ENCODE measurements around the gene RDH13. TPM values are rescaled to one million over a fixed set of nuclear protein-coding genes. Genes with fewer than 3 reads are reported as not detected.

RDH13 gene
- total RNA-seq, 1 donor from 2014 or later: 13.5 TPM

GRCh38 chr19:55080121-55080967, 17.4 kb upstream of the RDH13 start:
- H3K36me3 Mint-ChIP-seq (ENCODE audit: low read depth, unreplicated experiment): peaks cover 16% of the 10 kb centered on the region
- H3K9me3 Mint-ChIP-seq (ENCODE audit: unreplicated experiment): no peaks in the 10 kb centered on the region
- H3K27me3 Mint-ChIP-seq (ENCODE audit: unreplicated experiment): peaks cover 42% of the 10 kb centered on the region
- TF ChIP-seq, protein P1, sequence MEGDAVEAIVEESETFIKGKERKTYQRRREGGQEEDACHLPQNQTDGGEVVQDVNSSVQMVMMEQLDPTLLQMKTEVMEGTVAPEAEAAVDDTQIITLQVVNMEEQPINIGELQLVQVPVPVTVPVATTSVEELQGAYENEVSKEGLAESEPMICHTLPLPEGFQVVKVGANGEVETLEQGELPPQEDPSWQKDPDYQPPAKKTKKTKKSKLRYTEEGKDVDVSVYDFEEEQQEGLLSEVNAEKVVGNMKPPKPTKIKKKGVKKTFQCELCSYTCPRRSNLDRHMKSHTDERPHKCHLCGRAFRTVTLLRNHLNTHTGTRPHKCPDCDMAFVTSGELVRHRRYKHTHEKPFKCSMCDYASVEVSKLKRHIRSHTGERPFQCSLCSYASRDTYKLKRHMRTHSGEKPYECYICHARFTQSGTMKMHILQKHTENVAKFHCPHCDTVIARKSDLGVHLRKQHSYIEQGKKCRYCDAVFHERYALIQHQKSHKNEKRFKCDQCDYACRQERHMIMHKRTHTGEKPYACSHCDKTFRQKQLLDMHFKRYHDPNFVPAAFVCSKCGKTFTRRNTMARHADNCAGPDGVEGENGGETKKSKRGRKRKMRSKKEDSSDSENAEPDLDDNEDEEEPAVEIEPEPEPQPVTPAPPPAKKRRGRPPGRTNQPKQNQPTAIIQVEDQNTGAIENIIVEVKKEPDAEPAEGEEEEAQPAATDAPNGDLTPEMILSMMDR (IDR thresholded peaks at IDR 0.05; ENCODE audit: unreplicated experiment): no peak
- H3K4me3 Mint-ChIP-seq (ENCODE audit: unreplicated experiment): peak overlapping the region; percentile 77
- peaks cover 13% of the 10 kb centered on the region for H3K4me1 Mint-ChIP-seq (ENCODE audit: unreplicated experiment)
- H3K27ac Mint-ChIP-seq (ENCODE audit: unreplicated experiment): peak overlapping the region; percentile 16
- DNase-seq (ENCODE audit: low spot score): no peak

DNA sequence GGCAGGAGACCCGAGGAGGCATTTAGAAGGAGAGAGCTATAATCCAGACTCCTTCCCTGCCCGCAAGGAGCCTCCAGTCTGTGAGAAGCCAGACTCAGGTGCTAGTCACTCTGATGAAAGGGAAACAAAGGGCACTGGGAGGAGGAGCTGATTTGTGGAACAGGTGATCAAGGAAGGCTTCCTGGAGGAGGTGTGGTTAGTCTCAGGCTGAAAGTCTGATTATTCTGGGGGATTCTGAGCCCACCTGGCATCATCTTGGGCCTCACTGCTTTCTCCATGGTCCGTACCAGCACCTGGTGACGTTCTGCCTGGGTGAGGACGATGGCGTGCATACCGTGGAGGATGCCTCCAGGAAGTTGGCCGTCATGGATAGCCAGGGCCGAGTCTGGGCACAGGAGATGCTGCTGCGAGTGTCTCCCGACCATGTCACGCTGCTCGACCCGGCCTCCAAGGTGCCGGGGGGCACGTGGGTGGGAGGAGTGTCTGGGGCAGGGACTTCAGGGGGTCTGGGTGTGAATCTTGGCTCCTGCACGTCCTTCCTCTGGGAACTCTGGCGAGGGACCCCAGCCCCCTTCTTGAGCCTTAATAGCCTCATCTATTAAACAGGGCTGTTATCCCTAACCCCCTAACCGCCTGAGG, 16.6 kb upstream of the RDH13 start:
- H3K27ac Mint-ChIP-seq (ENCODE audit: unreplicated experiment): no peak overlapping the region
- peaks cover 13% of the 10 kb centered on the region for H3K4me1 Mint-ChIP-seq (ENCODE audit: unreplicated experiment)
- TF ChIP-seq, protein P1 (IDR thresholded peaks at IDR 0.05; ENCODE audit: unreplicated experiment): no peak
- DNase-seq (ENCODE audit: low spot score): no peak
- H3K27me3 Mint-ChIP-seq (ENCODE audit: unreplicated experiment): peaks cover 36% of the 10 kb centered on the region
- peaks cover 16% of the 10 kb centered on the region for H3K36me3 Mint-ChIP-seq (ENCODE audit: low read depth, unreplicated experiment)
- peak overlapping the region; percentile 65 for H3K4me3 Mint-ChIP-seq (ENCODE audit: unreplicated experiment)
- no peaks in the 10 kb centered on the region for H3K9me3 Mint-ChIP-seq (ENCODE audit: unreplicated experiment)

- Mint-ChIP-seq H3K27me3 (ENCODE audit: unreplicated experiment) (peaks cover 33% of the 10 kb centered on the region), H3K36me3 (ENCODE audit: low read depth, unreplicated experiment) (peaks cover 13% of the 10 kb centered on the region), H3K4me1 (ENCODE audit: unreplicated experiment) (peaks cover 13% of the 10 kb centered on the region), H3K9me3 (ENCODE audit: unreplicated experiment) (no peaks in the 10 kb centered on the region), H3K4me3 (ENCODE audit: unreplicated experiment) (peak overlapping the region; percentile 65), H3K27ac (ENCODE audit: unreplicated experiment) (no peak overlapping the region)
- TF ChIP-seq, protein P1 (IDR thresholded peaks at IDR 0.05; ENCODE audit: unreplicated experiment): no peak
- no peak for DNase-seq (ENCODE audit: low spot score)
Observed at GRCh38 chr19:55078996-55079395, 16.0 kb upstream of the RDH13 start.

GRCh38 chr19:55077106-55077505, 14.2 kb upstream of the RDH13 start:
- H3K27ac Mint-ChIP-seq (ENCODE audit: unreplicated experiment): no peak overlapping the region
- peaks cover 13% of the 10 kb centered on the region for H3K4me1 Mint-ChIP-seq (ENCODE audit: unreplicated experiment)
- DNase-seq (ENCODE audit: low spot score): no peak
- peaks cover 22% of the 10 kb centered on the region for H3K27me3 Mint-ChIP-seq (ENCODE audit: unreplicated experiment)
- peak overlapping the region; percentile 22 for H3K4me3 Mint-ChIP-seq (ENCODE audit: unreplicated experiment)
- H3K36me3 Mint-ChIP-seq (ENCODE audit: low read depth, unreplicated experiment): peaks cover 8% of the 10 kb centered on the region
- H3K9me3 Mint-ChIP-seq (ENCODE audit: unreplicated experiment): no peaks in the 10 kb centered on the region
- TF ChIP-seq, protein P1 (IDR thresholded peaks at IDR 0.05; ENCODE audit: unreplicated experiment): no peak

- TF ChIP-seq, protein P1 (IDR thresholded peaks at IDR 0.05; ENCODE audit: unreplicated experiment): no peak
- H3K27me3 Mint-ChIP-seq (ENCODE audit: unreplicated experiment): peaks cover 21% of the 10 kb centered on the region
- H3K4me1 Mint-ChIP-seq (ENCODE audit: unreplicated experiment): peaks cover 13% of the 10 kb centered on the region
- H3K27ac Mint-ChIP-seq (ENCODE audit: unreplicated experiment): no peak overlapping the region
- no peak for DNase-seq (ENCODE audit: low spot score)
- no peaks in the 10 kb centered on the region for H3K9me3 Mint-ChIP-seq (ENCODE audit: unreplicated experiment)
- H3K4me3 Mint-ChIP-seq (ENCODE audit: unreplicated experiment): no peak overlapping the region
- H3K36me3 Mint-ChIP-seq (ENCODE audit: low read depth, unreplicated experiment): peaks cover 8% of the 10 kb centered on the region
Observed at GRCh38 chr19:55076321-55076720, 13.4 kb upstream of the RDH13 start.
